GM12891 (cell line): ENCODE data around the gene CCDC88B.

Source experiments
- PAX5 ChIP-seq: IDR thresholded peaks from 2 replicates; pipeline ENCODE4 v1.6.1; 2011; ENCODE audit warnings: low read length, moderate library complexity, mild to moderate bottlenecking; ENCODE audit not compliant: insufficient read depth, severe bottlenecking
- POLR2A ChIP-seq: IDR thresholded peaks from 2 replicates; pipeline ENCODE4 v1.6.1; 2011; ENCODE audit warnings: low read depth, low read length, control low read depth
- POLR2AphosphoS5 ChIP-seq: IDR thresholded peaks from 2 replicates; pipeline ENCODE4 v1.6.1; 2011; ENCODE audit warnings: low read depth, low read length, control low read depth
- POU2F2 ChIP-seq: IDR thresholded peaks from 2 replicates; pipeline ENCODE4 v1.6.1; 2011; ENCODE audit warnings: low read depth, mild to moderate bottlenecking, control low read depth, low read length, moderate library complexity
- SPI1 ChIP-seq: IDR thresholded peaks from 2 replicates; pipeline ENCODE4 v1.6.1; 2011; ENCODE audit warnings: low read depth, low read length, control low read depth
- TAF1 ChIP-seq: IDR thresholded peaks from 2 replicates; pipeline ENCODE4 v1.6.1; 2011; ENCODE audit warnings: low read depth, low read length, control low read depth

GRCh38 chr11:64333556-64333955 lies 6.4 kb upstream of the CCDC88B start:
- TF ChIP-seq POLR2AphosphoS5: no peak
- TF ChIP-seq POLR2A: no peak
- no peak for TF ChIP-seq TAF1
- TF ChIP-seq PAX5: no peak
- no peak for TF ChIP-seq SPI1
- no peak for TF ChIP-seq POU2F2
